22Rv1 (cell line): ENCODE data around the gene SEPTIN3.

ENCODE experiments used
- H3K27ac ChIP-seq: fragments of 450-650 bp; 2 replicates; pipeline ENCODE4 v1.5.1; 2017
- CTCF ChIP-seq: fragments of 450-650 bp; IDR thresholded peaks from 2 replicates; pipeline ENCODE4 v1.5.1; 2017; ENCODE audit warnings: mild to moderate bottlenecking
- ZFX ChIP-seq: fragments of 450-650 bp; IDR thresholded peaks from 2 replicates; pipeline ENCODE4 v1.6.1; 2017; ENCODE audit warnings: antibody characterized with exemption, borderline replicate concordance

Gene SEPTIN3

GRCh38 chr22:41991111-41991510, 21.9 kb downstream of the SEPTIN3 start:
- TF ChIP-seq ZFX: no peak
- TF ChIP-seq CTCF: no peak
- H3K27ac ChIP-seq: no peak overlapping the region

GRCh38 chr22:41992496-41992895, 23.3 kb downstream of the SEPTIN3 start:
- no peak overlapping the region for H3K27ac ChIP-seq
- TF ChIP-seq CTCF (no peak), ZFX (no peak)

GRCh38 chr22:41995211-41995610, 26.0 kb downstream of the SEPTIN3 start:
- TF ChIP-seq CTCF: no peak
- TF ChIP-seq ZFX: no peak
- H3K27ac ChIP-seq: no peak overlapping the region

- no peak for TF ChIP-seq ZFX
- TF ChIP-seq CTCF: no peak
- H3K27ac ChIP-seq: no peak overlapping the region
Measured at GRCh38 chr22:41996826-41997225, 27.6 kb downstream of the SEPTIN3 start.

- no peak for TF ChIP-seq ZFX
- no peak for TF ChIP-seq CTCF
- H3K27ac ChIP-seq: peak within 1 kb of the TSS; percentile 64
Measured at GRCh38 chr22:41998361-41999261, 29.4 kb downstream of the SEPTIN3 start, which contains the start of gene WBP2NL. WBP2NL (plus strand) TSS chr22:41998788; CDS start chr22:41998819, 31 bp downstream.

- H3K27ac ChIP-seq: no peak overlapping the region
- TF ChIP-seq ZFX (no peak), CTCF (no peak)
Measured at GRCh38 chr22:42000466-42000865, 31.2 kb downstream of the SEPTIN3 start.

- TF ChIP-seq CTCF (no peak), ZFX (no peak)
- no peak overlapping the region for H3K27ac ChIP-seq
Measured at GRCh38 chr22:42001121-42001520, 31.9 kb downstream of the SEPTIN3 start.
